HL-60 (cell line): ENCODE measurements around the gene GPC1.

Experiments
- DNase-seq, 2 experiments: peaks; one replicate each; pipeline ENCODE4 v3.0.0-alpha.2; 2010 to 2020; ENCODE audit warnings: low read depth in 1 of 2, low spot score in 1 of 2
- H3K27ac ChIP-seq: fragments of 250-450 bp; sonication (Bioruptor Pico); replicated peaks from 2 replicates; pipeline ENCODE4 v1.5.1; 2020; ENCODE audit warnings: mild to moderate bottlenecking, moderate library complexity
- H3K27me3 ChIP-seq: fragments of 250-450 bp; sonication (Bioruptor Pico); 2 replicates; pipeline ENCODE4 v1.5.1; 2021; ENCODE audit warnings: mild to moderate bottlenecking, moderate library complexity; ENCODE audit not compliant: insufficient read depth, poor library complexity, severe bottlenecking
- H3K4me3 ChIP-seq: replicated peaks from 2 replicates; pipeline ENCODE4 v1.5.1; 2011; ENCODE audit warnings: mild to moderate bottlenecking, control low read depth, low read length; ENCODE audit not compliant: insufficient read depth
- GABPA ChIP-seq: IDR thresholded peaks from 2 replicates; pipeline ENCODE4 v1.6.1; 2012; ENCODE audit warnings: low read depth
- POLR2AphosphoS5 ChIP-seq: IDR thresholded peaks from 2 replicates; pipeline ENCODE4 v1.6.1; 2012; ENCODE audit warnings: low read depth
- SPI1 ChIP-seq: IDR thresholded peaks from 2 replicates; pipeline ENCODE4 v1.6.1; 2012; ENCODE audit warnings: low read depth, mild to moderate bottlenecking, borderline replicate concordance
- TF ChIP-seq, protein P1 (sequence below): IDR thresholded peaks from 2 replicates; pipeline ENCODE4 v1.6.1; 2012; ENCODE audit warnings: low read depth; ENCODE audit not compliant: insufficient replicate concordance
- TF ChIP-seq, protein P2 (sequence below): IDR thresholded peaks from one replicate; pipeline ENCODE4 v1.5.1; 2011; ENCODE audit warnings: low read length, control low read depth, inconsistent platforms; ENCODE audit not compliant: insufficient read depth

GPC1 gene

DNA sequence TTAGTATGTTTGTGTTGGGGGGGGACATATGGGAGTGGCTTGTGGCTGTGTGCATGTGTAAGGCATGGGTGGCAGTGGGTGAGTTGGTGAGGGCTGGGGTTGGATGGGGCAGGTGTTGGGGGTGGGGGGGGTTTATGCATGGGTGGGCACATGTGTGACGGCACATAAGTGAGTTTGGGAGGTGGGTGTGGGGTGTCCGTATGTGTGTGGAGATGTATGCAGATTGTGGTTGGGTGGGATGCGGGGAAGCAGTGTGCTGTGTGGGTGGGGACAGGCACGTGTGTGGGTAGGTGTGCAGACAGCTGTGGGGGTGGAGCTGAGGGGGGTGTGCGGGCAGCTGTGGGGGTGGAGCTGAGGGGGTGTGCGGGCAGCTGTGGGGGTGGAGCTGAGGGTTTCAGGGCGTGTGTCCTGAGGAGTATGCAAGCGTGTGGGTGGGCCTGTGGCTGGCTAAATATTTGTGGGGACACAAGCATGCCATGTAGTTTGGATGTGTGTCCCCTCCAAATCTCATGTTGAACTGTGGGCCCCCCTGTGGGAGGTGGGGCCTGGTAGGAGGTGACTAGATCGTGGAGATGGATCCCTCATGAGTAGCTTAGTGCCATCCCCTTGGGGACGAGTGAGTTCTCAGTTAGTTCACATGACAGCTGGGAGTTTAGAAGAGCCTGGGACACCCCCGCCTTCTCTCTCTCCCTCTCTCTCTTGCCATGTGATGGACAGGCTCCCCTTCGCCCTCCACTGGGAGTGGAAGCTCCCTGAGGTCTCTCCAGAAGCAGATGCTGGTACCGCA lies 62.9 kb downstream of the GPC1 start:
- Histone ChIP-seq H3K27ac (no peak overlapping the region), H3K4me3 (no peak overlapping the region), H3K27me3 (no peaks in the 10 kb centered on the region)
- no peak for DNase-seq
- TF ChIP-seq SPI1 (no peak), POLR2AphosphoS5 (no peak), GABPA (no peak)
- TF ChIP-seq, protein P1, sequence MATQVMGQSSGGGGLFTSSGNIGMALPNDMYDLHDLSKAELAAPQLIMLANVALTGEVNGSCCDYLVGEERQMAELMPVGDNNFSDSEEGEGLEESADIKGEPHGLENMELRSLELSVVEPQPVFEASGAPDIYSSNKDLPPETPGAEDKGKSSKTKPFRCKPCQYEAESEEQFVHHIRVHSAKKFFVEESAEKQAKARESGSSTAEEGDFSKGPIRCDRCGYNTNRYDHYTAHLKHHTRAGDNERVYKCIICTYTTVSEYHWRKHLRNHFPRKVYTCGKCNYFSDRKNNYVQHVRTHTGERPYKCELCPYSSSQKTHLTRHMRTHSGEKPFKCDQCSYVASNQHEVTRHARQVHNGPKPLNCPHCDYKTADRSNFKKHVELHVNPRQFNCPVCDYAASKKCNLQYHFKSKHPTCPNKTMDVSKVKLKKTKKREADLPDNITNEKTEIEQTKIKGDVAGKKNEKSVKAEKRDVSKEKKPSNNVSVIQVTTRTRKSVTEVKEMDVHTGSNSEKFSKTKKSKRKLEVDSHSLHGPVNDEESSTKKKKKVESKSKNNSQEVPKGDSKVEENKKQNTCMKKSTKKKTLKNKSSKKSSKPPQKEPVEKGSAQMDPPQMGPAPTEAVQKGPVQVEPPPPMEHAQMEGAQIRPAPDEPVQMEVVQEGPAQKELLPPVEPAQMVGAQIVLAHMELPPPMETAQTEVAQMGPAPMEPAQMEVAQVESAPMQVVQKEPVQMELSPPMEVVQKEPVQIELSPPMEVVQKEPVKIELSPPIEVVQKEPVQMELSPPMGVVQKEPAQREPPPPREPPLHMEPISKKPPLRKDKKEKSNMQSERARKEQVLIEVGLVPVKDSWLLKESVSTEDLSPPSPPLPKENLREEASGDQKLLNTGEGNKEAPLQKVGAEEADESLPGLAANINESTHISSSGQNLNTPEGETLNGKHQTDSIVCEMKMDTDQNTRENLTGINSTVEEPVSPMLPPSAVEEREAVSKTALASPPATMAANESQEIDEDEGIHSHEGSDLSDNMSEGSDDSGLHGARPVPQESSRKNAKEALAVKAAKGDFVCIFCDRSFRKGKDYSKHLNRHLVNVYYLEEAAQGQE = no peak
- TF ChIP-seq, protein P2, sequence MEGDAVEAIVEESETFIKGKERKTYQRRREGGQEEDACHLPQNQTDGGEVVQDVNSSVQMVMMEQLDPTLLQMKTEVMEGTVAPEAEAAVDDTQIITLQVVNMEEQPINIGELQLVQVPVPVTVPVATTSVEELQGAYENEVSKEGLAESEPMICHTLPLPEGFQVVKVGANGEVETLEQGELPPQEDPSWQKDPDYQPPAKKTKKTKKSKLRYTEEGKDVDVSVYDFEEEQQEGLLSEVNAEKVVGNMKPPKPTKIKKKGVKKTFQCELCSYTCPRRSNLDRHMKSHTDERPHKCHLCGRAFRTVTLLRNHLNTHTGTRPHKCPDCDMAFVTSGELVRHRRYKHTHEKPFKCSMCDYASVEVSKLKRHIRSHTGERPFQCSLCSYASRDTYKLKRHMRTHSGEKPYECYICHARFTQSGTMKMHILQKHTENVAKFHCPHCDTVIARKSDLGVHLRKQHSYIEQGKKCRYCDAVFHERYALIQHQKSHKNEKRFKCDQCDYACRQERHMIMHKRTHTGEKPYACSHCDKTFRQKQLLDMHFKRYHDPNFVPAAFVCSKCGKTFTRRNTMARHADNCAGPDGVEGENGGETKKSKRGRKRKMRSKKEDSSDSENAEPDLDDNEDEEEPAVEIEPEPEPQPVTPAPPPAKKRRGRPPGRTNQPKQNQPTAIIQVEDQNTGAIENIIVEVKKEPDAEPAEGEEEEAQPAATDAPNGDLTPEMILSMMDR = no peak

DNA sequence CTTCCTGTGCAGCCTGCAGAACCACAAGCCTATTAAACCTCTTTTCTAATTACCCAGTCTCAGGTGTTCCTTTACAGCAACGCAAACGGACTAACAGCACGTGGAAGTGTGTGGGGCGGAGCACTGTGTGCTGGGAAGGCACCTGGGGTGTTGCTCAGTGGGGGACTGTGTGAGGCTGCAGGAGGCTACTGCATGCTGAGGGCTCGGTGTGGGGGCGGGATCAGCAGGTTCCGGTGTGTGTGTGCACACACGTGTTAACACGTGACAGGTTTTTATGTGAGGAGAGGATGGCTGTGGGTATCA lies 63.4 kb downstream of the GPC1 start:
- H3K27me3 ChIP-seq = no peaks in the 10 kb centered on the region

DNA sequence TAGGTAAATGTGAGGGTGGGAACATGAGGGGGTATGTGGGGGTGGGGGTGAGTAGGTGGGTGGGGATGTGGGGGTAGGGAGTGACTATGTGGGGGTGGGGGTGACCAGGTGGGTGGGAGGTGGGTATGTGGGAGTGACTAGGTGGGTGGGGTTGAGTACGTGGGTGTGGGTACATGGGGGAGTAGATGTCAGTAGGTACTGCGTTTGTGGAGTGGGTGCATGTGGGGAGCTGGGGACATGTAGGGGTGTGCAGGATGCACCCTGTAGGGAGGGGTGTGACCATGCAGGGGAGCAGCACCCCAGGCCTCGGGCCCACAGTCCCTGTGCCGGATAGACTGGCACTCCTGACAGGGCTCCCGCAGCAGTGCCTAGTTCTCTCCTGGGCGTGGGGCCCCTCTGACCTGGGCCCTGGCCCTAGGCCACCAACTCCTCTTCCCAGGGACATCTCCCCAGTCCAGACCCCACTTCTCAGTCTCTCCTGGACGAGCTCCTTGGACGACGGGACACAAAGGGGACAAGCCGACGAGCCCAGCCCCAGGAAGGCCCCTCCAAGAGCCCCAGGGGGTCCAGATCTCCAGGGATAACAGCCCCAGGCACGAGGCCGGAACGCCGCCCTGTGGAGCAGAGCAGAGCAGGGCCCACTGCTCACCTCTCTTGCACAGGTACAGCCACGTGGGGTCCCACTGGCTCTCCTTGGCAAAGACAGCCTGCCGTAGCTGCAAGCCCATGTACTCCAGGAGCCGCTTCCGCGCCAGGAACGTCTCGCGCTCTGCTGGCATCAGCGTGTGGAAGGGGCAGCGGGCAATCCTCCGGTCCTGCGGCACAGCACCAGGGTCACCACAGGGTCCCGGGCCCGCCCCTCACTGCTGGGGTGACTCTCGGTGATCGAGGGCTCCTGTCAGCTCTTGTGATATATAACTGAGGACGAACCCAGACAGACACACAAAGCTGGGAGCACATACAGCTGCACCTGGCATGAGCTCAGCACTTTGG lies 64.1 kb downstream of the GPC1 start:
- no peaks in the 10 kb centered on the region for H3K27me3 ChIP-seq
- H3K27ac ChIP-seq = no peak overlapping the region
- no peak overlapping the region for H3K4me3 ChIP-seq
- DNase-seq = no peak
- TF ChIP-seq SPI1 (no peak), POLR2AphosphoS5 (no peak), GABPA (no peak)
- TF ChIP-seq, protein P2 = no peak
- TF ChIP-seq, protein P1 = no peak

More for the DNA sequence above, 63.4 kb downstream of the GPC1 start:
- no peak for DNase-seq
- no peak overlapping the region for H3K4me3 ChIP-seq
- H3K27ac ChIP-seq = no peak overlapping the region
- no peak for TF ChIP-seq GABPA
- TF ChIP-seq SPI1 = no peak
- TF ChIP-seq POLR2AphosphoS5 = no peak
